Psoas muscle (tissue), 8 donors: ENCODE data around the gene JAK3. TPM values are rescaled to one million over a fixed set of nuclear protein-coding genes. Genes with fewer than 3 reads are reported as not detected.

Experiments used
- ATAC-seq, 4 donors: fragments of 200-7000 bp; cut with Tn5 transposase; one replicate each; pipeline ENCODE4 v1.9.1; 2020; ENCODE audit warnings: moderate library complexity in 3 of 4, mild to moderate bottlenecking in 2 of 4
- DNase-seq, 2 donors: peaks; one replicate each; pipeline ENCODE4 v3.0.0-alpha.2; 2020
- H3K27ac ChIP-seq: fragments of 200-600 bp; one replicate; pipeline ENCODE4 v1.8.0; 2022
- H3K27me3 ChIP-seq, 3 donors: fragments of 200-600 bp in 1 of 3; one replicate each; pipeline versions ENCODE4 v1.6.1 to v1.8.0; 2013 to 2022; ENCODE audit warnings: low read length in 2 of 3, mild to moderate bottlenecking in 2 of 3, moderate library complexity in 1 of 3; ENCODE audit not compliant: insufficient read depth in 3 of 3
- H3K36me3 ChIP-seq, 2 donors: fragments of 200-600 bp in 1 of 2; one replicate each; pipeline versions ENCODE4 v1.6.1 to v1.8.0; 2013 to 2022; ENCODE audit warnings: low read depth in 1 of 2, mild to moderate bottlenecking in 1 of 2, moderate library complexity in 1 of 2; ENCODE audit not compliant: insufficient read depth in 1 of 2
- H3K4me1 ChIP-seq: fragments of 200-600 bp; one replicate; pipeline ENCODE4 v1.8.0; 2022
- H3K4me3 ChIP-seq: fragments of 200-600 bp; one replicate; pipeline ENCODE4 v1.8.0; 2022; ENCODE audit warnings: mild to moderate bottlenecking
- H3K9me3 ChIP-seq: fragments of 200-600 bp; one replicate; pipeline ENCODE4 v1.8.0; 2022
- WGBS, 3 donors: extraction: QIAGEN DNeasy Blood & Tissue Kit; methylation state at CpG; one replicate each; pipeline versions ENCODE4 v1.1.6 to v1.1.7; 2013; 5-methylcytosine and 5-hydroxymethylcytosine counted together
- intact Hi-C, 2 donors: fragments of 100-400 bp; cut with DNase I; formaldehyde crosslinking; loops; one replicate each; pipeline versions ENCODE4 v1.11.0 to v1.14.2; 2022
- polyA plus RNA-seq, 3 donors: library from polyadenylated mRNA; stranded (reverse); fragments of 200-250 nt; gene quantifications; one replicate each; pipeline ENCODE4 v1.2.3, GENCODE V29; 2013
- total RNA-seq, 4 donors: library from RNA; stranded (reverse); fragmentation: NEBNext Ultra II Directional in 2 of 4; extraction: Animal tissue kit (Norgen Biotek cat#: 25700) in 2 of 4; gene quantifications; one replicate each; pipeline versions ENCODE4 v1.2.1 to v1.2.4, GENCODE V29; 2021 to 2023
- TF ChIP-seq, protein P1 (sequence below): fragments of 200-600 bp; IDR thresholded peaks from one replicate; pipeline ENCODE4 v1.8.0; 2022; ENCODE audit warnings: antibody characterized with exemption
- donor health status: healthy with polysubstance abuse.
- donor health status: DM: no; HTN: no; CAD: no; lungs with moderate emphysema.
- donor health status: Bipolar disorder and iron deficiency.
- donor health status: healthy.
- donor health status: DM: yes; HTN: yes; CAD: no.
- donor health status: DM: no; HTN: no; CAD: no.
- donor health status: DM: no; HTN: no; CAD: no.
- donor health status: DM: yes; HTN: yes; CAD: no.

The JAK3 gene
- total and polyA plus RNA-seq, 7 donors: 0.17 to 4.0 (median 0.95) TPM

DNA sequence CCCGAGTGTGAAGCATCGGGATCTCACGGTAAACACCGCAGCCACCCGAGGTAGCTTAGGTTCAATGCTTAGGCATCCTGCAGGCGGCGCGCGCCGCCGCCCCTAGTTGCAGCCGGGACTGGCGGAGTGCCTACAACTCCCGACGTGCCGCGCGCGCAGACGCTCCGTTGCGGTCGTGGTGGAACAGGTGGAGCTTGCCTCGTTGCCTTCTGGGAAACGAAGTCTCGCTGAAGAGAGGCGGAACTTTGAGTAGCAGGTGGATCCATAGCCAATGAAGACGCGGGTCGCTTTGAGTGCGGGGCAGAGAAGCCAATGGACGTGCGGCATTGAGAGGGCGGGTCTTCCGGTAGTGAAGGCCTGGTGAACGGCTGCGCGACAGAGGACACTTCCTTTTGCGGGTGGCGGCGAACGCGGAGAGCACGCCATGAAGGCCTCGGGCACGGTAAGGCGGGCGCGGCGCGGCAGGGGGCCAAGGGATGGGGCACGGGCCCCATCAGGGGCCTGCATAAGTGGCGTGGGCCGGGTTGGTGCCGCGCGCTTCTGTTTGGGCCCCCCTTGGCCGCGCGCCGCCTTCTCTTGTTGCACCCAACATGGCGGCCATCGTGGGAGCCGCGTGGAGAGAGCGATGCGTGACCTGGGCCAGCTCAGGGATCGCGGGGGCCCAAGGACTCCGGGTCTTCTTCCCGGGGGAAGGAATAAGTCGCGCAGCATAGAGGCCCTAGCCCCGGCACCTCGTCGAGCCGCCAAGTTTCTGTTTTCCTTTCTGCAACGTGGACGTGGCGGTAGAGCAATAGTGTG lies 11.9 kb upstream of the JAK3 start, which contains the start of gene RPL18A:
Gene RPL18A, plus strand, starts transcription at position 378 of the 798 bp plus-strand sequence. Its CDS starts 47 bp downstream, at position 425.
- Histone ChIP-seq H3K27ac (peak within 1 kb of the TSS; percentile 99), H3K4me1 (peaks cover 29% of the 10 kb centered on the region), H3K27me3 (no peaks in the 10 kb centered on the region), H3K9me3 (no peaks in the 10 kb centered on the region), H3K36me3 (peaks cover 14 to 41% of the 10 kb centered on the region in 2 donors), H3K4me3 (peak within 1 kb of the TSS; percentile 98)
- DNase-seq (peak; percentile 98 to 99), ATAC-seq (peak; percentile 90 to 94 (median 92))
- intact Hi-C loops: loop anchor here (1.0 to 10.0 kb wide), 4 partner anchors 73 to 205 kb away; partner anchors contain the start of gene CCDC124 (in 1 of the 2)
- TF ChIP-seq, protein P1, sequence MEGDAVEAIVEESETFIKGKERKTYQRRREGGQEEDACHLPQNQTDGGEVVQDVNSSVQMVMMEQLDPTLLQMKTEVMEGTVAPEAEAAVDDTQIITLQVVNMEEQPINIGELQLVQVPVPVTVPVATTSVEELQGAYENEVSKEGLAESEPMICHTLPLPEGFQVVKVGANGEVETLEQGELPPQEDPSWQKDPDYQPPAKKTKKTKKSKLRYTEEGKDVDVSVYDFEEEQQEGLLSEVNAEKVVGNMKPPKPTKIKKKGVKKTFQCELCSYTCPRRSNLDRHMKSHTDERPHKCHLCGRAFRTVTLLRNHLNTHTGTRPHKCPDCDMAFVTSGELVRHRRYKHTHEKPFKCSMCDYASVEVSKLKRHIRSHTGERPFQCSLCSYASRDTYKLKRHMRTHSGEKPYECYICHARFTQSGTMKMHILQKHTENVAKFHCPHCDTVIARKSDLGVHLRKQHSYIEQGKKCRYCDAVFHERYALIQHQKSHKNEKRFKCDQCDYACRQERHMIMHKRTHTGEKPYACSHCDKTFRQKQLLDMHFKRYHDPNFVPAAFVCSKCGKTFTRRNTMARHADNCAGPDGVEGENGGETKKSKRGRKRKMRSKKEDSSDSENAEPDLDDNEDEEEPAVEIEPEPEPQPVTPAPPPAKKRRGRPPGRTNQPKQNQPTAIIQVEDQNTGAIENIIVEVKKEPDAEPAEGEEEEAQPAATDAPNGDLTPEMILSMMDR: peak; percentile 71
- 0% methylated on average over 71 to 80 of the region's 80 CpGs for WGBS, 3 donors

DNA sequence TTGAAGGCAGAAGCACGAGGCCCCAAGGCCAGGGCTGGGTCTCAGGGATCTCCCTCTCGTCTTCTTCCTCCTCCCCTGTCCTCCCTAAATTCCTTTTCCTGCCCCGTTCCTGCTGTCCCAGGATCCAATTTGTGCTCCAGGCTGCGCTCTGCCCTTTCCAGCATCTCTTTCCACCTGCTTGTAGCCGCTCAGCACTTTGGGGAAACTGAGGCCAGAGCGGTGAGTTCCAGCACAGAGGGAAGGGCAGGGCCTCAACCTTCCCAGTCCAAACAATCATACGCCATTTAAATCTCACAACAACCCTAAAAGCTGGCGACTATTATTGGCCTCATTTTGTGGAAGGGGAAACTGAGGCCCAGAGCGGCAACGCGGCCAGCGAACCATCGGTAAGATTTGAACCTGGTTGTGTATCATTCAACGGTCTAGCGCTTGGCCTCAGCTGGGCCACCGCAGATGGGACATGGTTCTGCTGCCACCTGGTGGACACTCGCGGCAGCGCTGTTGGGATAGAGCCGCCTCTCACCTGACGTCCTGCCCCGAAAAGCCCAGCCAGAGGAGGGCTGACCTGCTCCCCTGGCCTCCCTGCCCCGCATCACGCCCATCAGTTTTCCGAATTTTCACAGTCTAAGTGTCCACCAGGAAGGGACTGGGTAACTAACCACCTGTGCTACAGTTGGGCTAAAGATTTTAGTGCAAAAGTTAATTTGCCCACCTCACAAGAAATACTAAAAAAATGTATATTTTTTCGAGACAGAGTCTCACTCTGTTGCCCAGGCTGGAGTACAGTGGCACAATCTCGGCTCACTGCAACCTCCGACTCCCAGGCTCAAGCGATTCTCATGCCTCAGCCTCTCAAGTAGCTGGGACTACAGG lies 7.7 kb upstream of the JAK3 start:
- ATAC-seq: peak; percentile 36 to 52 (median 50)
- TF ChIP-seq, protein P1: peak; percentile 96
- intact Hi-C loops: loop anchor here in 1 of 2 donors (5.0 kb wide), 1 partner anchor 142 kb away; no protein-coding TSS in a partner anchor
- no peaks in the 10 kb centered on the region for H3K9me3 ChIP-seq
- no peak overlapping the region for H3K27ac ChIP-seq
- no peak overlapping the region for H3K4me3 ChIP-seq
- no peaks in the 10 kb centered on the region for H3K4me1 ChIP-seq
- 14% methylated on average over 29 of the region's 29 CpGs for WGBS, 3 donors
- H3K27me3 ChIP-seq: no peaks in the 10 kb centered on the region
- peak; percentile 85 to 93 for DNase-seq
- no peaks in the 10 kb centered on the region for H3K36me3 ChIP-seq

DNA sequence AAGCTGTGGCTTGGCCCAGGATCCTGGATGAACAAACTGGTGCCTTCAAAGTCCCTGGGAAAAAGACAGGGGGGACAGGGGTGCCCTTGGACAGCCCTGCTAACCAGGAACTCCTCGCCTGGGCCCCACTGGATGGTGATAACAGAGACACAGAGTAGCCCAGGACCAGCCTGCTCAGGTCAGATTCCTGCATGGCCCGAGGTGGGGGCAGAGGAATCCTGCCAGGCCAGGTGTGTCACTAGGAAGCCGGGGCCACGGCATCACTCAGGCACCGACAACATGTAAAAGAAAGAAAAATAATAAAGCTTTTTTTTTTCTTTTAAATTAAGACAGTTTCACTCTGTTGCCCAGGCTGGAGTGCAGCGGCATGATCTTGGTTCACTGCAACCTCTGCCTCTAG lies 6.3 kb upstream of the JAK3 start:
- DNase-seq: no peak
- intact Hi-C loops: loop anchor here in 1 of 2 donors (1.0 to 5.0 kb wide), 2 partner anchors 47 to 147 kb away; no protein-coding TSS in a partner anchor
- 84 to 86% (median 84%) methylated on average over 6 of the region's 6 CpGs for WGBS, 3 donors
- Histone ChIP-seq H3K27me3 (no peaks in the 10 kb centered on the region), H3K4me3 (no peak overlapping the region), H3K9me3 (no peaks in the 10 kb centered on the region), H3K4me1 (no peaks in the 10 kb centered on the region), H3K36me3 (no peaks in the 10 kb centered on the region), H3K27ac (no peak overlapping the region)
- TF ChIP-seq, protein P1: no peak
- ATAC-seq: no peak

DNA sequence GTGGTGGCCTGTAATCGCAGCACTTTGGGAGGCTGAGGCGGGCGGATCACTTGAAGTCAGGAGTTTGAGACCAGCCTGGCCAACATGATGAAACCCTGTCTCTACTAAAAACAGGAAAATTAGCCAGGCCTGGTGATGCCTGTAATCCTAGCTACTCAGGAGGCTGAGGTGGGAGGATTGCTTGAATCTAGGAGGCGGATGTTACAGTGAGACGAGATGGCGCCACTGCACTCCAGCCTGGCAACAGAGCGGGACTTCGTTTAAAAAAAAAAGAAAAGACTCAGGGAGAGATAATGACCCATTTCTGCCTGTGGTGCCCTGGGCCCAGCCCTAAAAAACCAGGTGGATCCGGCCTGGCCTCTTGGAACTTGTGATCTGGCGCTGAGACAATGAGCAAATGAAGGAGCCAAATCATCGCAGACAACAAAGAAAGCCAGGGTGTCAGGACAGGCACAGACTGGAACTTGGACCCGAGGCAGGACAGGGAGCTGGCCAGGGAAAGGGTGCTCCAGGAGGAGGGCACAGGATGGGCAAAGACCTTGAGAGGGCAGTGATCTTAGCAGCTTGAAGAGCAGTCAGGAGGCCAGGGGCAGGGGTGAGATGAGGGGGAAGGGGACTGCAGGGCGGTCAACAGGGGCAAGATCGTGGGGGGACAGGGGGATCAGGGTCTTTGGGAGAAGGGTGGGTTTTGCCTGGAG lies 962 bp upstream of the JAK3 start:
- no peak overlapping the region for H3K27ac ChIP-seq
- no peaks in the 10 kb centered on the region for H3K36me3 ChIP-seq
- 66 to 78% (median 71%) methylated on average over 14 of the region's 14 CpGs for WGBS, 3 donors
- ATAC-seq (no peak), DNase-seq (no peak)
- H3K27me3 ChIP-seq: peaks cover 0 to 45% (median 5%) of the 10 kb centered on the region in 3 donors
- TF ChIP-seq, protein P1: no peak
- intact Hi-C loops: no loop called here
- H3K9me3 ChIP-seq: no peaks in the 10 kb centered on the region
- H3K4me3 ChIP-seq: no peak overlapping the region
- H3K4me1 ChIP-seq: no peaks in the 10 kb centered on the region
